ENCODE measurements around the gene USP9X.
"Not testable (repeated sequence)": the region's sequence is repeated elsewhere in the genome, so short reads cannot be mapped to it uniquely, and the experiment has no call there.

The USP9X gene

GRCh38 chrX:41192880-41193279, 107.6 kb downstream of the USP9X start:
- no peak for DNase-seq

GRCh38 chrX:41198410-41198809, 113.2 kb downstream of the USP9X start:
- no peak for DNase-seq

GRCh38 chrX:41200785-41201184, 115.5 kb downstream of the USP9X start:
- no peak for DNase-seq

DNA sequence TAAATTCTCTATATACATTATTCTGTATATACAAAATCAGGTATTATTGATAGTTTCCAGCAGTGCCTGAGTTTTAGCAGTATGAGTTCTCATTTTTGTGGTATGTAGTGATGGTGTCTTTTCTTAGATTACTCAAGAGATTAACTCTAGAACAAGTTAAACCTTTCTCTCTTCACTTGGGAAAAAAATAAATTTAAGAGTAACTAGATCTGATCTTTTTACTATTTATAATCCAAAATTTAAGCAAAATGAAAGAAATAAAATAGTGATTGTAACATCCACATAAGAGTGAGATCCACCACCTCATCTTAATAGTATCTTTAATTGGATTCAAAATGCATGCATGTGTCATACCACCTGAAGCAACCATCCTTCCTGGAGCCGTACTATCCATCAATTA, 124.6 kb downstream of the USP9X start:
- no peak for DNase-seq

DNA sequence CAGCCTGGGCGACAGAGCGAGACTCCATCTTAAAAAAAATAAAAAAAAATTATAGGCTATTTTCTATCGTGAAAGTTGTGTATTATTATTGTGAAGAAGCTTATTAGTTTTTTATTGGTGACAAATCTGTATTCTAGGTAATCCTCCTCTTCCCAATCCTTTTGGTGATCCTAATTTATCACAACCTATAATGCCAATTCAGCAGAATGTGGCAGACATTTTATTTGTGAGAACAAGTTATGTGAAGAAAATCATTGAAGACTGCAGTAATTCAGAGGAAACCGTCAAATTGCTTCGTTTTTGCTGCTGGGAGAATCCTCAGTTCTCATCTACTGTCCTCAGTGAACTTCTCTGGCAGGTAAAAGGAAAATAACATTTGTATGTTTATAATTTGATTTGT, 139.4 kb downstream of the USP9X start:
- DNase-seq, result no peak

- no peak for DNase-seq
These were observed 148.7 kb downstream of the USP9X start for GRCh38 chrX:41233988-41234387.

GRCh38 chrX:41234471-41234870, 149.2 kb downstream of the USP9X start:
- DNase-seq, result not testable (repeated sequence)

DNA sequence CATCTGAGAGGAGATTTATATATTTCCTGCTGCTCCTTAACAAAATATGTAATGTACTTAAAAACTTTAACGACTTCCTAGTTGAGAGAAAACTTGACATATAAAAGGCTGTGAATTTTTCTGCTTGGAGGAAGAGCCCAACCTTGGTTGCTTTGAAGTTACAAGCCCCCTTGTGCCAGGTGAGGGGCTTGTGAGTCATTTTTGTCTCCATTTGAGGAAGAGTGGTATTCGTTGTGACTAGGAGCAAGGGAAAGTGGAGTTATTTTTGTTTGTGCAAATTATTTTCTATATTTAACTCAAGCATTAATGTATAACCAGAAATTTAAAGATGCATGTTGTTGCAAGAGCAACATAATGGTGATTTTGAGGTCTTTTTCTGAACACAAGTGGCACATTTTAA, 149.7 kb downstream of the USP9X start:
- DNase-seq, result no peak

GRCh38 chrX:41236629-41237028, 151.4 kb downstream of the USP9X start:
- DNase-seq, result no peak

- DNase-seq, result no peak
These were observed 155.3 kb downstream of the USP9X start for GRCh38 chrX:41240509-41240908.

DNA sequence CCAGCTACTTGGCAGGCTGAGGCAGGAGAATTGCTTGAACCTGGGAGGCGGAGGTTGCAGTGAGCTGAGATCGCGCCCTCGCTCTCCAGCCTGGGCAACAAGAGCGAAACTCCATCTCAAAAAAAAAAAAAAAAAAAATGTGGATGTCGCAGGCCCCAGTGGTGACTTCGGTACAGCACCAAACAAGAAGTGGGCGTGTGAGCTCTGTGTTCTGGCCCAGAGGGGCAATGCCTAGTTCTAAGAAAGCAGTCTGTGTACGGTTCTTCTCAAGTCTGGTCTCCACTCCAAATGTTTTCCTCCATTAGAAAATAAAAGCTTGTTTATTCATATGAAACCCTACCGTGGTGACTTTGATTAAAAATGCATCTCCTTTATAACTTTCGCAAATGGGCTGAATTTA, 156.7 kb downstream of the USP9X start:
- no peak for DNase-seq

- no peak for DNase-seq
These were observed 160.4 kb downstream of the USP9X start for GRCh38 chrX:41245641-41246040.

- no peak for DNase-seq
These were observed 165.6 kb downstream of the USP9X start for GRCh38 chrX:41250867-41251266.

GRCh38 chrX:41257801-41258200, 172.6 kb downstream of the USP9X start:
- no peak for DNase-seq

GRCh38 chrX:41258226-41258625, 173.0 kb downstream of the USP9X start:
- DNase-seq, result no peak

- no peak for DNase-seq
These were observed 173.6 kb downstream of the USP9X start for GRCh38 chrX:41258871-41259270.

DNA sequence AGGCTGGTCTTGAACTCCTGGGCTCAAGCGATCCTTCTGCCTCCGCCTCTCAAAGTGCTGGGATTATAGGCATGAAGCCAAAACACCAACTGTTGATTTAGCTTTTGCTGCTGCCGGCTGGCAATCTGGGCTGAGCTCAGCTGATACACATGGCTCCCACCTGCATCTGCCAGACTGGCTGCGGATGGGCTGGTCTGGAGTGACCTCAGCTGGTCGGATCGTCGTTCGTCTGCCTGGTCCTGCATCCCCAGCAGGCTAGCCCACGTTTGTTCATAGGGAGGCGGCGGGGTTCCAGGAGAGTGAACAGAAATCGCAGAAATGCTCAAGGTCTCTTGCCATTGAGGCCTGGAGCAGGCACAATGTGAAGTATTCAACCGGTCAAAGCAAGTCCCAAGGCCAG, 174.3 kb downstream of the USP9X start:
- DNase-seq, result peak; percentile 35

GRCh38 chrX:41265615-41266014, 180.4 kb downstream of the USP9X start:
- DNase-seq, result no peak

GRCh38 chrX:41273638-41274037, 188.4 kb downstream of the USP9X start:
- no peak for DNase-seq

GRCh38 chrX:41275661-41276609, 190.7 kb downstream of the USP9X start:
- peak; percentile 65 for DNase-seq

DNA sequence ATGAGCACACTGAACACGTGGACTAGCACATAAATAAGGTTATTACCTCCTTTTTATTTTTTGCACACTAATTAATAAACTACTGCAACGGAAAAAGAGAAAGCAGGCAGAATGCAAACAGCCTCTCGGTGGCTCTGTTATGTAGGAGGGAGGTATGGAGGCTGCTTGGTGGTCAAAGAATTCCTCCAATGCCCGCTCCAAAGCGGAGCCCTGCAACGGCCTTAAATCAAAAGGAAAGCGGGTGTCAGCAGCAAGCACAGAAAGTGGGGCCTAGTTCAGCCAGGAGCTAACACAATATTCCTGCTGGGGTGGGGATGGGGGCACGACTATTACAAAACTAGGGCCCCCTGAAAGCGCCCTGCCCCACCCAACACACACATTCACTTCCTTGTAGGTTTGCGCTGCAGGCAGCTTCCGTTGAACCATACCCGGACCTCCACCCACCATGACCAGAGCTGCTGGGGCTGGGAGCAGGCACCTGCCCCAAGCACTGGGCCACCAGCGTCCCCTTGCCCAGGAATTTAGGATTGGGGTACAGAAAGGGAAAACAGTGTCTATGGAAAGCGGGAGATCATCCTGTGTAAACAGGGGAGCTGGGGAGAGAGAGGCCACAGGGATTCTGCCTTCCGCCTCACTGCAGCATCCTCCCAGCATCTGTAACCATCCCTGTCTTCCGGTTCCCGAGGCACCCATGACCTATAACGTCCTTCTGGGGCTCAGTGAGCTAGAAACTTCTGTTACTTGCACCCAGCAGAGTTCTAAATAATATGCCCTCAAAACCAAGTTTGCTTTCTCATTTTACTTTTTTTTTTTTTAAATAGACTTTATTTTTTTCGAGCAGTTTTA, 191.6 kb downstream of the USP9X start:
- no peak for DNase-seq

DNA sequence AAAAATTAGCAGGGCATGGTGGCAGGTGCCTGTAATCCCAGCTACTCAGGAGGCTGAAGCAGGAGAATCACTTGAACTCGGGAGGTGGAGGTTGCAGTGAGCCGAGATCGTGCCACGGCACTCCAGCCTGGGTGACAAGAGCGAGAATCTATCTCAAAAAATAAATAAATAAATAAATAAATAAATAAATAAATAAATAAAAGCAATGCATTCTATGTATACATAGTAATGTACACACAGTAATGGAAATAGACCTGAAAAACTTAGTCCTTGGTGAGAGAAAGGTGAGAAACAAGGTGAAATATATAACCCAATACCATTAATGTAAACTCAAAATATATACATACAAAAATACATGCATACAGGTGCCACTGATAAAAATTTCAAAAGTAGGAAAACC, 197.1 kb downstream of the USP9X start:
- DNase-seq, result not testable (repeated sequence)

DNA sequence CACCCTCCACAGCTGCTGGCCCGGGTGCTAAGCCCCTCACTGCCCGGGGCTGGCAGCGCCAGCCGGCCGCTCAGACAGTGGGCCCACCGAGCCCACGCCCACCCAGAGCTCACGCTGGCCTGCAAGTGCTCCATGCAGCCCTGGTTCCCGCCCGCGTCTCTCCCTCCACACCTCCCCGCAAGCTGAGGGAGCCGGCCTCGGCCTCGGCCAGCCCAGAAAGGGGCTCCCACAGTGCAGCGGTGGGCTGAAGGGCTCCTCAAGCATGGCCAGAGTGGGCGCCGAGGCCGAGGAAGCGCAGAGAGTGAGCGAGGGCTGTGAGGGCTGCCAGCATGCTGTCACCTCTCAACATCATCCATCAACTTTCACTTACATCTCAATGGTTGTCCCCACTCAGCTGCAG, 200.7 kb downstream of the USP9X start:
- DNase-seq, result not testable (repeated sequence)
